GM15510 (cell line): ENCODE results near the gene VIM.

Experiments used
- POLR2A ChIP-seq: IDR thresholded peaks from 3 replicates; pipeline ENCODE4 v1.6.1; 2011; ENCODE audit warnings: borderline replicate concordance; ENCODE audit not compliant: insufficient read length; ENCODE audit errors: extremely low read depth

Gene VIM

DNA sequence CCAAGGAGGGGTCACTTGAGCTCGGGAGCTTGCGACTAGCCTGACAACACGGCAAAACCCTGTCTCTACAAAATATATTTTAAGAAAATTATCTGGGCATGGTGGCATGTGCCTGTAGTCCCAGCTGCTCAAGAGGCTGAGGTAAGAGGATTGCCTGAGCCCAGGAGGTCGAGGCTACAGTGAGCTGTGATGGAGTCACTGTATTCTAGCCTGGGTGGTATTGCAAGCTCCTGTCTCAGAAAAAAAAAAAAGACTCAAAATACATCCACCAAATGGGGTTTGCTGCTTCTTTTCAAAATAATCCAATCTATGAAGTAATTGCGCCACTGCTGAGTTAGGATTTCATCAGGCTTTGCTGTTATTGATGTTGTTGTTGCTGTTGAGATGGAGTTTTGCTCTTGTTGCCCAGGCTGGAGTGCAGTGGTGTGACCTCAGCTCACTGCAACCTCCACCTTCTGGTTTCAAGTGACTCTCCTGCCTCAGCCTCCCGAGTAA is 11.1 kb upstream of the VIM start:
- no peak for TF ChIP-seq POLR2A

DNA sequence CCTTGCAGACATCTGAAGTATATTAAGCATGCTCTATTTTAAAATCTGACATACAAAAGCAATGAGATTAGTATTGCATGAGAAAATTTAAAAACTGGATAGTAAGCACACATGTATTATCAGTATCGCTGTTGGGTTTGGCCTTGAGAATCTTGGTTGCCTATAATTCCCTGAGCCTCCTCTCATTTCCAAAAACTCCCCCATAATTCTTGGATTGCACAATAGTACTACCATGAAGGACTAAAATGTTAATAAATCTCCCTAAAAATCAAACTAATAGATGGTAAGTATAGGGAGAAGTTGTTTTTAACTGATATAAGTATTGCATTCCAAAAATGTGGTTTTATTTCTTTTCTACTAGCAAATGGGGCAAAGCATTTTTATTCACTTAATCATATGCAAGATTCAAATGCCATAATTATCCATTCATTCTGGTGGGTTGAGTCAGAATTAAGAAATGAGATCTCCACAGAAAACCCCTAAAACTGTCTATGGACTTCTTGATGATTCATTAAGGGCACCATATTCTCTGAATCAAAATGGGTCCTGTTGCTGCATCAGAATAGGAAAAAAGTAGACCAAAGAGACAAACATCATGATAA is 10.3 kb upstream of the VIM start:
- no peak for TF ChIP-seq POLR2A

DNA sequence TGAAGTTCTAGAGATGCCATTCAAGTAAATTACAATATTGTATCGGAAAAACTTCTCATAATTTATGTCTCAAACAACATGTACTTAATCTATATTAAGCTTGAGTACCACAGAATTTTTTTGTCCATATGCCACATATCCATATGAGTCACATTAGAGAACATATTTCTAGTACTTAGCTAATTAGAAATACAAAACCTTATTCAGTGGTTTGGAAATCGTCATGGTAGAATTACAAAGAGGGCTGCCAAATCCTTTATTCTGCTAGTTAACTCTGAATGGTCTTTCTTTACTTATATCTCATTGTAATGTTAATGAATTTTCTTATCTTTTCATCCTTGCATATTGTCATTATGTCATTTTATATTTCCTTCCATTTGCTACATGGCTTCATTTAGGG is 9.0 kb upstream of the VIM start:
- no peak for TF ChIP-seq POLR2A

DNA sequence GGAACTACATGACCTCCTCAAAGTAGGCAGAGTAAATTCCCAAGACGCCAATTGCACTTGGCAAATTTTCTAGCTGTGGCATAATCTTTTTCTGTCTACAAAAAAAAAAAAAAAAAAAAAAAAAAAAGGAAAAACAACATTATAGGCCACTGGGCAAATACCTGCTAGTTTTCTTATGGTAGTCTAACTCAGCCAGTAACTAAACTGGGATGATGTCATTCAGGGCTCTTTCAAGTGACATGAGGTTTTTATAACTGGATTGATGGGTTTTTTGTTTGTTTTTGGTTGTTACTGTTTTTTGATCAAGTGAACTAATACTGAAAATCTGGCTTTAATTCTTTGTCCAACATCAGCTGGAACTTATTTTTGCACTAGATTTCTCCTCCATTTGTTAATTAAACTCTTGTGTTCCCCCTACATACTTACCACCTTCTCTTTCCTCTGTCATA is 7.4 kb upstream of the VIM start:
- no peak for TF ChIP-seq POLR2A

DNA sequence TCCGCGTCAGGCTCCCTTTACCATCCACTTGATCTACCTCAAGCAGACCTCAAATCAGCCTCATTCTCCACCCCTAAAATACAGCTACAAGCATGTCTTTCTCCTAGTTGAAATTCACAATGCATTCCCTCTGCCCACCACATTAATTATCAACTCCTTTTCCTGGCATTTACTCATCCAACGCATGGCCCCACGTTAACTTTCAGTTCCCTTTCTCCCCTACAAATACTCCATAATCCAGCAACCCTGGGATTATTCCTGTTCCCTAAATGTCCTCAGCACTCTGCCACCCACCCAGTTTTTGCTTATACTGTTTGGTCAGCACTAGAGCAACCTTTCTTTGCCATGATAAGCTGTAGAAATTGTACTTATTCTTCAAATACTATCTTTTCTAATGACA is 5.7 kb upstream of the VIM start:
- no peak for TF ChIP-seq POLR2A

DNA sequence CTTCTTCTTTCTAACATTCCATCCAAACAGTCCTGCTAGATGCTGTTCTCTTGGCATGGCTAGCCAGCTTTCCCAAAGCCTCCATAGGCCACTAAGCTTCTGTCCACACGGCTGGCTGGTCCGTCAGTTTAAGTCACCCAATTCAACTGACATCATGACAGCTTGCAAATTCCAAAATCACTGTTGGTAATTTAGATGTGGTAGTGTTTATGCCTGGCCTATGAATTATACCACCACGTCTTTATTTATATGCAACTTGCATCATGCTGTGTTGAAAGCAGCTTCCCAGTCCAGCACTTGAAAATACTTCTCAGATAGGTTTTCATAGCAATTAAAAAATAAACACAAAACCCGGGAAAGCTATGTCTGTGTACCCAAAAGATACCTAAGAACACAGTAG is 2.2 kb upstream of the VIM start:
- no peak for TF ChIP-seq POLR2A

DNA sequence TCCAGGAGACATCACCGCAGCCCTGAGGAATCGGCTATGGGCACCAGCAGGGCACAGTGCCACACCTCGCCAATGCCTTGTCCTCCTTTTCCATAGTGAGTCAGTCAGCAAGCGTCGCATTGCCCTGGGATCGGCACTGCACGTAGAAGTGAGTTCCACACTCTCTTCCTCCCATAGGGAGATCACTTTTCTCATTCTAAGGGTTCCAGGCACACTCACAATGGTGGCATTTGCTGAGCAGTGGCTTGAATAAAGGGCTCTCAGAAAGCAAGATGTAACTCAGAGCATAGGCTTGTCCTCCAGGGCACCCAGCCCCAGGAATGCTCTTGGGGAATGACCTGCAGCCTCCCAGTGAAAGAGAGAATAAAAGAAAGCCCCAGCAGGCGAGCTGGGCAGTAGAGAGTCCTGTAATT is 1.1 kb upstream of the VIM start:
- no peak for TF ChIP-seq POLR2A

DNA sequence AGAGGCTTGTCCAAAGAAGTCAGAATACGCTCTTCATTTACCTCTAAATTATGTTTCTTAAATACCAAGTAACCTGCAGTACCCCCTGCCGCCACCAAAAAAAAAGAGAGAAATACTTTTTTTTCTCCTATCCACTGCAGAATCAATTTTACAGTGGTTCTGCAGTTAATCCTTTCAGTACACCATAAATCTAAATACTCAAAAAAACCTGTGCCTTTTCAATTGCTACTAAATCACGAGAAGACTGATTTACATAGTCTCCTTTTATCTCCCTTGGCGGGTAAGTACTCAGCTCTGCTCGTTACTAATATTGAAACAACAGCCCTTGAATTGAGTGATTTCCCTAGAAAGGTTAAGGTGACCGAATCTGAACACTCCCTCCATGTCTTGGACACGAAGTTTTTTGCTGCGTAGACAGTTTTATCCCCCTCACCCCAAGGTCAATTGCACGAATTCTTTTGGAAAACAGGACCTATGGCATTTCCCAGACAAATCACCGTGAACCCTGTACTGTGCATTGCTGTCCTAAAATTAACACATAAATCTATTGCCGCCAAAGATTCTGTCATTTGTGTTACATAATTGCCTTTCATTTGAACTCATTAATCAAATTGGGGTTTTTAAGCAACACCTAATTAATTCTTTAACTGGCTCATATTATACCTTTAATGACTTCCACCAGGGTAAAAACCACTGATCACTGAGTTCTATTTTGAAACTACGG is 512 bp upstream of the VIM start:
- no peak for TF ChIP-seq POLR2A

DNA sequence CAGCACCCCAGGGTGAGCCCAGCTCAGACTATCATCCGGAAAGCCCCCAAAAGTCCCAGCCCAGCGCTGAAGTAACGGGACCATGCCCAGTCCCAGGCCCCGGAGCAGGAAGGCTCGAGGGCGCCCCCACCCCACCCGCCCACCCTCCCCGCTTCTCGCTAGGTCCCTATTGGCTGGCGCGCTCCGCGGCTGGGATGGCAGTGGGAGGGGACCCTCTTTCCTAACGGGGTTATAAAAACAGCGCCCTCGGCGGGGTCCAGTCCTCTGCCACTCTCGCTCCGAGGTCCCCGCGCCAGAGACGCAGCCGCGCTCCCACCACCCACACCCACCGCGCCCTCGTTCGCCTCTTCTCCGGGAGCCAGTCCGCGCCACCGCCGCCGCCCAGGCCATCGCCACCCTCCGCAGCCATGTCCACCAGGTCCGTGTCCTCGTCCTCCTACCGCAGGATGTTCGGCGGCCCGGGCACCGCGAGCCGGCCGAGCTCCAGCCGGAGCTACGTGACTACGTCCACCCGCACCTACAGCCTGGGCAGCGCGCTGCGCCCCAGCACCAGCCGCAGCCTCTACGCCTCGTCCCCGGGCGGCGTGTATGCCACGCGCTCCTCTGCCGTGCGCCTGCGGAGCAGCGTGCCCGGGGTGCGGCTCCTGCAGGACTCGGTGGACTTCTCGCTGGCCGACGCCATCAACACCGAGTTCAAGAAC is 1.1 kb downstream of the VIM start:
- TF ChIP-seq POLR2A, result peak; percentile 65

DNA sequence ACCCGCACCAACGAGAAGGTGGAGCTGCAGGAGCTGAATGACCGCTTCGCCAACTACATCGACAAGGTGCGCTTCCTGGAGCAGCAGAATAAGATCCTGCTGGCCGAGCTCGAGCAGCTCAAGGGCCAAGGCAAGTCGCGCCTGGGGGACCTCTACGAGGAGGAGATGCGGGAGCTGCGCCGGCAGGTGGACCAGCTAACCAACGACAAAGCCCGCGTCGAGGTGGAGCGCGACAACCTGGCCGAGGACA is 1.6 kb downstream of the VIM start:
- no peak for TF ChIP-seq POLR2A

DNA sequence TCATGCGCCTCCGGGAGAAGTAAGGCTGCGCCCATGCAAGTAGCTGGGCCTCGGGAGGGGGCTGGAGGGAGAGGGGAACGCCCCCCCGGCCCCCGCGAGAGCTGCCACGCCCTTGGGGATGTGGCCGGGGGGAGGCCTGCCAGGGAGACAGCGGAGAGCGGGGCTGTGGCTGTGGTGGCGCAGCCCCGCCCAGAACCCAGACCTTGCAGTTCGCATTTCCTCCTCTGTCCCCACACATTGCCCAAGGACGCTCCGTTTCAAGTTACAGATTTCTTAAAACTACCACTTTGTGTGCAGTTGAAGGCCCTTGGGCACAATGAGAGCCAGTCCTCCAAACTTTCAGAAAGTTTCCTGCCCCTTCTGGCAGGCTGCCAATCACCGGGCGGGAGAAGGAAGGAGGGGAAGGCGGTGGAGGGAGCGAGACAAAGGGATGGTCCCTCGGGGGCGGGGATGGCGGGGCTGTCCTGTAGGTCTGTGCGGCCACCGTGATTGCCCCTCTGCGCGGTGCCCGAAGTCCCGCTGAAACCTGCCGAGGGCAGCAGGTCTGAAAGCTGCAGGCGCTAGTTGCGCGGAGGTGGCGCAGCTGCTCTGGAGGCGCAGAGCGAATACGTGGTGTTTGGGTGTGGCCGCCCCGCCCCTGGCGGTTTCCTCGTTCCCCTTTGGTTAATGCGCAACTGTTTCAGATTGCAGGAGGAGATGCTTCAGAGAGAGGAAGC is 2.1 kb downstream of the VIM start:
- peak; percentile 65 for TF ChIP-seq POLR2A

DNA sequence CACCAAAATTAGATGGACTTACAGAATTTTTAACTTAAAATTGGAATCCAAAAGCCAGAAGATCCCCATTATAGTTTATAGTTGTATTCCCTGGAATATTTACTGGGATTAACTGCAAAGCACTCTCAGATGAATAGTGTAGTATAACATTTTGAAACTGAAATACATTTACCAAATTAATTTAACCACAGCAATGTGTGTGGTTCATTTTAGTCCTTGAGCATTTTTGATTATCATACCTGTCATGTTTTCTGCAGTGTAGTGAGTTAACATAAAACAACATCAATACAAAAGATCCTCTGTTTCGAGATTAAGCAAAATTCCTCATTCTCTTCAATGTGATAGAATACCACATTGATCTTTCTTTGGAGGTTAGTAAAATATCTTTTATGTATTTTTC is 3.7 kb downstream of the VIM start:
- no peak for TF ChIP-seq POLR2A

DNA sequence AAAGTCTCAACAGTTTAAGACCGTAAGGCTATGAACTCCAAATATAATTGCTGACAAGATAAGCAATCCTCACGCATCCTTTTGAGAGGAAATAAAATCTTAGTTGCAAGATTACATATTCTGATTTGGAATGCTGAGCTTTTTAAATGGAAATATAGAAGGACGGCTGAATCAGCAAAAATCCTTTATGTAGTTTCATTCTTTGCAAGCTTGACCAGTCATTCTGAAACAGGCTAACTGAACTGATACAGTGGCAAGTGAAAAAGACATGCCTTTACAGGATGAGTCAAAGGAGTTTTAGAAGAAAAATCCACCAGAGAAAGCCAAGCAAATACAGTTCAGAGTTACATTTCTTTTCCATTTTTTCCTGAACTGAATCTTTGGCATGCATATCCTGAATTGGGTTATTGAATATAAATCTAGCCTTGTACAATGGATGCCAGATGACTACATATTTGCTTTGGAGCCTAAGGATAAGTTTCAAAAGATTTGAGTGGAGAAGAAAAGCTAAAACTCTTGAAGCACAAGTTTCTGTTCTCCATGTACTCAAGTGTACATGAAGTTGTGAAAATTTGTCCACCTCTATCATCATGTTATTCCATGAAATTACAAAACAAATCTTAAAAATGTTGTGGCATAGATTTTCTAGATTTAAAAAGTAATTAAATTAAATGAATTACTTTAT is 4.4 kb downstream of the VIM start:
- no peak for TF ChIP-seq POLR2A

DNA sequence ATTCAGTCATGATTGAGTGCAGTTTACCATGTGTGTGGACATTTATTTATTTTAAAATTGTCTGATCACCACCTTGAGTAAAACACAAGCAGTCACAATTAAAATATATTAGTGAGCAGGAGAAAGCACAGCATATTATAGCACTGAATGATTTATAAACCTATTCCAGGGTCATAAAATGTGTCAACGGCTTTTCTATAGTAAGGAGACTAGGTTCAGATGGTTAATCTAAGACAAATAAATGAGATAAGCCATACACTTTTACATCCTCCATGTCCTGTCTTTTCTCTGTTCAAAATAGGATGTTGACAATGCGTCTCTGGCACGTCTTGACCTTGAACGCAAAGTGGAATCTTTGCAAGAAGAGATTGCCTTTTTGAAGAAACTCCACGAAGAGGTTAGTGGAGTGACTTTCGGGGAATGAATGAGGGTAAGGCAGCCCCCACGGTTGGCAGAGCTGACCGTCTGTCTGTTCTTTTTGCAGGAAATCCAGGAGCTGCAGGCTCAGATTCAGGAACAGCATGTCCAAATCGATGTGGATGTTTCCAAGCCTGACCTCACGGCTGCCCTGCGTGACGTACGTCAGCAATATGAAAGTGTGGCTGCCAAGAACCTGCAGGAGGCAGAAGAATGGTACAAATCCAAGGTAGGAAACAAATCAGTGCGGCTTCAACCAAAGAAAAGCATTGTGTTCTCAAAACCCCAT is 5.4 kb downstream of the VIM start:
- no peak for TF ChIP-seq POLR2A
